Measurements from ENCODE around the gene POC1B.

Gene POC1B

DNA sequence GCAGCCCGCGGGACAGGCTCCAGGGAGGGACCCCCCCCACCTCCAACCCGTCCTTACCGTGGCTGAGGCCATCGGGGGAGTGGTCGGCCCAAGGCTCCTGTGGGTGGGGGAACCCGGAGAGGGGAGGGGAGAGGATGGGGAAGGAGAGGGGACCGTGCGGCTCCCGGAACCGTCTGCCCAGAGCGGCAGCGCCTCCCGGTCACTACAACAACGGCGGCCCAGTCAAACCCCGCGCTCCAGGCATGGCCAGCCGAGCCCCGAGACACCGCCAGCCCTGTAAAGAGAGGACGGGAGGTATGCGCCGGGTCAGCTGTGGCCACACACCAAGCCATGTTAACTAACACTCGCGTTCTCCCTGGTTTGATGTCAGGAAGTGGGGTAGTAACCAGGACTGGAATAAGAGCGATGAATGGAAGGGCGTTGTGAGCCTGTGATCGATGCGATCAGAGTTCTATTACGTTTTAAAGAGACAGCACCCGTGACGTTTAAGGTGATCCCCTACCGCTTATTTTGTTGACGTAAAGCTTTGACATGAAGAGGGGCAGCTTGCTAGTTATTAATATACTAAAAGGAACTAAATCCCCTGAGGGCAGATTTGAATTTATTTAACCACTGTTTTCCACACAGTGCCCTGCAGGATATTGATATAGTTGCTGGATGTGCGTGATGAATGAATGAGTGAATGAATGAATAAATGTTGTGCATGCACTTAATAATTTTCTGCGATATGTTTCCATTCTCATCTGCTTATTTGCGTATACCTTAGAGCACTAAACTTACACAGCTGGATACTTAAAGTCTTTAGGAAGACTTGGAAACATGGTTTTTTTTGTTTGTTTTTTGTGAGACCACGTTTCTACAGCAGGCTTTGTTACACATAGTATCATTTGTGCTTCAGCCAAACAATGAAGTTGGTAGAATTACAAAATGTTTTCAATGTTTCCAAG, at the start of gene POC1B:
Gene POC1B, minus strand, starts transcription at position 224 of the 947 bp plus-strand sequence. Its CDS starts 152 bp downstream, at position 72.
- DNase-seq: peak; percentile 82

DNA sequence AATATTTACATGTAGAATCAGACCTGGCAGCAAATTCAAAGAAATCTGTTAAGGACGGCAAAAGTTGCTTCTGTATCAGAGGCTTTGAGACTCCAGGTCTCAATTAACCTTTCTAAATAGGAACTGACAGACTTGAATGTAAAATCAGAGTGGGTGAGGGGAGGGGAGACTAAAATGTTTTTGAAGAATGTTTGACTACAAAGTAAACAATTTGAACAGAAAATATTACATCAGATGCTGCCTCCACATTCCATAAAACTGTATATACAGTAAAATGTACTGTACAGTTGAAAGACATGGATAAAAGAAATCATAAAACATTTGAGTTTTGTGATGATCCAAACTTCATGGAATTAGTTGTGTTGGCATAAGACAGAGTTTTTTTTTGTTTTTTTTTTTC, 49.5 kb upstream of the POC1B start:
- DNase-seq: no peak

- no peak for DNase-seq
These were observed 48.9 kb upstream of the POC1B start for GRCh38 chr12:89574736-89575208.

GRCh38 chr12:89573051-89573810, 47.4 kb upstream of the POC1B start:
- DNase-seq: no peak

DNA sequence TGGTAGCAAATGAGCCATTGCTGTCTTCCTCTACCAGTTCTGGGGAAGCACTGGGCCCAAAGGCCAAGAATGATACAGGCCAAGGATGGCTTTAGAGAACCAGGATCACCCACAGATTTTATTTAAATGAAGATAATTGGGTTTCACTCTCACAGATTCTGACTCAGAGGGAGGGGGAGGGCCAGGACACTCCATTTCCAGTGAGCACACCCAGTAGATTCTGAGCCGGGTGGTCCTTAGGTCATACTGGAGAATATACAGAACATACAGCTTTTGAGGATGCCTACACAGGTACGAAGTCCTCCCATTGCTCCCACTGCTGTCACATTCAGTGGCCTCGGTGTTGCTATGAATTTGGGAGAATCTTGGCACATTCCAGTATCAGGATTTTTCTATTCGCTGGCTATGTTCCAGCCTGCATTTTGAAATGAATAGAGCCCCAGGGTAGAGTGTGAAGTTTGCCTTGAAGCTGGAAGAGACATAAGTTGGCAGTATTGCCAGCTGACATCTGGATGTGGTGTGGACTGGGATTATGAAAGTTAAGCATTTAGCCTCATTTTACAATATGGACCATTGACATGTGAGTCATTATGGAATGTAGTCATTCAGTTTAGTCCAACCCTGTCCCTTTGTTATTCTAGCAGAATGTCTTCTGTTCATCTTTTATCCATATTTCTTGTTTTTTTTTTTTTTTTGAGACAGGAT, 45.8 kb upstream of the POC1B start:
- no peak for DNase-seq

DNA sequence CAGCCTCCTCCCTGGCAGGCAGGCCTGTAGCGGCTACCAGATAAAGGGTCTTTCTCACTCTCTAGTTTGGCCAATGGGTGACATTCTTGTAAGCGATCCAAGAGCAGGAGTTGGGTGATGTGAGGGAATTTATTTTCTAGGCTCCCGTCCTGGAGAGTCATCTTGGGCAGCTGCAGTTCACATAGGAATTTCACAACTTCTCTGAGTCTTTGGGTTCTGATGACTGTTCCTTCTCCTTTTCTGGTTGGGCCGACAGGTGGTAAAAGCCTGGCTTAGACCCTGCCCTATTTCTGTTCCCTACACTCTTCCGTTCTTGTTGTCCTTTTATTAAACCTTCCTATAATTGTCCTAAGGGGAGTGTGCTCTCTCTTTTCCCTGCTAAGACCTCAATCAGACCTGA, 42.6 kb upstream of the POC1B start:
- DNase-seq: no peak

GRCh38 chr12:89567691-89568239, 41.9 kb upstream of the POC1B start:
- DNase-seq: no peak

DNA sequence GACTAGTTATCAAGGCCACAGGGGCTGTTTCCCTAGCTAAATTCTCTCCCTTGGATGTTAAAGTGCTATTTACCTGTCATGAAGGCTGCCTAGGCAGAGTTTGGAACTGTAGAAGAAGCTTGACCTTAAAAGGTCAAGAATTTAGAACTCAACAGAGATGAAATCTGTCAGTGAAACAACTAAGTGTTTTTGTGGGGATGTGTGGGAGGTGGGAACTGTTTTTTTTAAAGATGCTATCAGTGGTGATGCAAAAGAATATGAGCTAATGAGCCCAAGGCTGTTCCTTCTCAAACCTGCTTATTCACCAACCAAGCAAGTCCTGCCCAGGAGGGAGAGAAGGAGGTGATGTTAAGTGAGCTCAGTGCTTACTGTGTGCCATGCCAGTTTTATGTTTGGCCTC, 40.8 kb upstream of the POC1B start:
- no peak for DNase-seq

DNA sequence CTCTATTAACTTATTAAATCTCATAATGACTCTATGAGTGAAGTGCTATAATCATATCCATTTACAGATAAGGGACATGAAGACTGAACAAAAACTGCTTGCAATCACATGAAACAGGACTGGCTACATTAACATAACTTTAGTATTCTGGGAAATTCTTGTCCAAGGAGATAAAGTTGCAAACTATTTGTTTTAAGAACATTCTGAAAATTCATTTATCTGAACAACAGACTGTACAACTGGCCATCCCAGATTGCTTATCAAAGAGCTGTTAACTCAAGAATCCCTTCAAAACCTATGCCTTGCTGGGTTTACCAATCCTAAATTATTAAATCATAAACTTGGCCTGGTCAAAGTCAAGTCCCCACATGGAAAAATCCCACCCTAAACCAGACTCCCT, 39.2 kb upstream of the POC1B start:
- no peak for DNase-seq

- DNase-seq: no peak
These were observed 33.9 kb upstream of the POC1B start for GRCh38 chr12:89559753-89560152.

DNA sequence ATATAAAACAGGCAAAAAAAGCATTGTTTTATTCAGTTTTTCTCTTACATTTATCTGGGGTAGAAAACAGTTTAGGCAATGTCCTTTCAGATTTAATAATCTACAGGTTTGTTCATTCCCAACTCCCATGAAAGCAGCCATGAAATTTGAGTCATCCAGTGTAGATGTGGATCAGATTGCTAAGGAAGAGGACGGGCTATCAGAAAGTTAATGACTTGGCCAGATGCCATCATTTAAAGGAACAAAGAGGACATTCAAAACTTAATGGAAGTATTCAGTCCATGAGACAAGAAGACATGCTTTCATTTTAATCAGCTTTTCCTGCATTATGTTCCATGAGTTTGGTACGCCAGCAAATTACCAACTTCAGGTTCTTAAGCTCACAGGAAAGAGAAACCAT, 31.1 kb upstream of the POC1B start:
- DNase-seq: peak; percentile 10

DNA sequence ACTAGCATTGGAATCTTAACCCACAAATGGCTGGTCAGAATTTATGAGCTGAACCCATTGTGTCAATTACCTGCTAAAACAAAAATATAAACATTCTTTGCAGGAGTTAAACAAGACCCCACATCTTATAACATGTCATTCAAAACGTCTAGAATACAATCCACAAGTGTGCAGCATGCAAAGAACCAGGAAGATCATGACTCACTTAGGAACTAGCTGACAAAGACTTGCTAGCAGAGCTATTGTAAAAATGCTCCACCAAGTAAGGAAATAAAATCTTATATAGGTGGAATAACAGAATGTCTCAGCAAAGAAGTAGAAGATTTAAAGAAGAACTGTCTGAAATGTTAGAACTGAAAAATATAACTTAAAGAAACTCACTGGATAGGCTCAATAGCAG, 26.5 kb upstream of the POC1B start:
- DNase-seq: no peak

DNA sequence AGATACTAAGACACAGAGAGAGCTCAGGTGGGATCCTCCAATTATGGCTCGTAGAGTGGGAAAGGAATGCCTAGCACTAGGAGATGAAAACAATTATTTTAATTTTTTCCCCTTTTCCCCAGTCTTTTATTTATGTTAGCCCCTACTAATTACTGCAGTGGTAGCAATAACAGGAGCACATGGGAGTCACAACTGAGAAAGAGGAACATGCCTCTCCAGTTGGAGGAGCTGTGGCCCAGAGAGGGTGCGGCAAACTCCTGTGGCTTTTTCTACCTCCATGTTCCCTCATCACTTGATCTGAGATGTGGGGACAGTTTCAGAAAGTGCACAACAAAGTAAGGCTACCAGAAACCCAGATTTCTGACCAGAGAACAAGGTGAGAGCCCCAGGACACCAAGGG, 25.9 kb upstream of the POC1B start:
- no peak for DNase-seq

DNA sequence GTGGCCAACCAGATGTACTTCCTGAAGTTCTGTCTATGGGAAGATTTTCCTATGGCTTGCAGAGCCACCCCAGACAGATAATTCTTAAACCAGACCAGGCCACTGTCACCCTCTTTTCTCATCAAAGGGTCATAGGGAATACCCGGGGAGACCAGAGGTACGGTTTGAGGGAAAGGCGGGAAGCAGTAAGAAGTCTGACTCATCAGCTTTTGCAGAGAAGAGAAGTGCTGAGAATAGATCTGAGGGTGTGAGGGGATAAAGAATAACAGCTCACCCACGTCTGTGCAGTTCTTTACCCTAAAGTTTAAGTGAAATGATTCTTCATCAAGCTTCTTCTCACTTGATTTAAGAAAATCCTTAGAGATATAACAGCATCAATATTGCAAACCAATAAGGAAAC, 21.3 kb upstream of the POC1B start:
- no peak for DNase-seq

DNA sequence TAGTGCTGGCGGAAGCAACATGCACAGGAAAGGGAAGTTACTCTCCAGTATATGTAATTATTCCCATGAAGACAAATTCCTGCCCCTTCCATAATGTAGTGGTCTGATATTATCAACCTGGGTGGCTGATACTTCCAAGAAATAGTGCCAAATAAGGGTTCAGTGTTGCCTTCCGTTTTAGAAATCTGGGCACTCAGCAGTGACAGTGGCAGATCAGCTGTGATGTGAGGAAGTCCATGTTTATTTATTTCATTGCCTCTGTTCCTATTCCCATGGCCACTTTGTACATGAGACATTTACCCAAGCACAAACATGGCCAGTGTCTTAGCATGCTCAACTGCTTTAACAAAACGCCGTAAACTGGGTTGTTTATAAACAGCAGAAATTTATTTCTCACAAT, 20.3 kb upstream of the POC1B start:
- DNase-seq: no peak

- DNase-seq: peak; percentile 91
These were observed 18.9 kb upstream of the POC1B start for GRCh38 chr12:89544681-89545184.

DNA sequence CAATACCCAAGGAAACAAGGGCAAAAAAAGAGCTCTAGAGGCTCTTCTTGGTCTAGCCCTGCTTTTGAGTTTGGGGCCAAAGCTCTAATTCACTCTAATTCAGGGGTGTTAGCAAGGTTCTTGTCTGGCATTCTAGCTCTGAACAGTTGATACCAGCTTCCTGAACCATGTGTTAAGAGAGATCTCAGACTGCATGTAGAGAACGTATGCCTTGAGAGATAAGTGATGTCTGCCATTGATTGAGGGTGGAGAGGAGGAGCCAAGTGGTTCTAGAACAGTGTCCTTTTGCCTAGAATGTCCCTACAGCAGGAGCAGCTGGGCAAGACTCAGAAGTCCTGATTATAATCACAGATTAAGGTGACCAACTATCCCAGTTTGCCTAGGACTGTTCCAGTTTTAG, 18.2 kb upstream of the POC1B start:
- DNase-seq: no peak

- DNase-seq: peak; percentile 69
These were observed 17.2 kb upstream of the POC1B start for GRCh38 chr12:89542912-89543592.

DNA sequence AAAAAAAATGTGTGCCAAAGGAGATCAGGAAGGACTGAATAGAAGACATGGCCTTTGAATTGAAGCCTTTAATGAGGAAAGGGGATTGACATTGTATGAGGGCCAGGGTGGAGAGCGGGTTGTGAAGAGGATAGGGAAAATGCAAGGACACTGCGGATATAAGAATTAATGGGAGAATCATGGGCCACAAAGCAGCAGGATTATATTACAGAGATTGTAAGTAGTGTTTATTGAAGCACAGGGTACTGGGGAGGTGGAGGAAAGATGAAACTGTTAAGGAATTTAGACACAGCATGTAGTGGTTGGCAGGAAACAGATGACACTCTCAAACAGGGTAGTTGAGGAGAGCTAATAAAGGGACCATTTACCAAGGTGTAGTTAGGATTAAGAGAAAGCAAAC, 16.4 kb upstream of the POC1B start:
- DNase-seq: no peak

- DNase-seq: no peak
These were observed 14.7 kb upstream of the POC1B start for GRCh38 chr12:89540586-89540985.

- DNase-seq: no peak
These were observed 13.8 kb upstream of the POC1B start for GRCh38 chr12:89539426-89540223.
